Upper lobe of left lung (tissue), 4 donors: ENCODE measurements around the gene MCF2L.

Experiments used
- EP300 ChIP-seq, 4 donors: sonication (generic); formaldehyde crosslinking; IDR thresholded peaks; one replicate each; pipeline ENCODE4 v1.5.1; 2017; ENCODE audit warnings: antibody characterized with exemption in 4 of 4, control low read depth in 2 of 4
- POLR2A ChIP-seq, 4 donors: fragments of 450-650 bp; IDR thresholded peaks; one replicate each; pipeline ENCODE4 v1.5.1; 2016 to 2017; ENCODE audit warnings: antibody characterized with exemption in 4 of 4, mild to moderate bottlenecking in 2 of 4
- POLR2AphosphoS5 ChIP-seq, 2 donors: sonication (generic); formaldehyde crosslinking; IDR thresholded peaks; one replicate each; pipeline ENCODE4 v1.5.1; 2017; ENCODE audit warnings: antibody characterized with exemption in 2 of 2
- TF ChIP-seq, protein P1 (sequence below), 6 experiments: fragments of 450-650 bp in 4 of 6; fragments of 200-600 bp in 2 of 6; sonication (generic) in 2 of 6; IDR thresholded peaks; one replicate each; pipeline ENCODE4 v1.5.1; 2016 to 2019; ENCODE audit warnings: antibody characterized with exemption in 6 of 6

DNA sequence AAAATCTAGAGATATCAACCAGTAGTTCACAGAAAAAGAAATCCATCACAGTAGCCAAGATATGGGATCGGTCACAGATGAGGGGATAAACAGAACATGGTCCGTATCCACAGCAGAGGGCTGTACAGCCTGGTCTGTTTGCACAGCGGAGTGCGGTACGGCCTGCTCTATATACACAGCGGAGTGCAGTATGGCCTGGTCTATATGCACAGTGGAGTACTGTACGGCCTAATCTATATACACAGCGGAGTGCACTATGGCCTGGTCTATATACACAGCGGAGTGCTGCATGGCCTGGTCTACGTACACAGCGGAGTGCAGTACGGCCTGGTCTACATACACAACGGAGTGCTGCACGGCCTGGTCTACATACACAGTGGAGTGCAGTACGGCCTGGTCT, 43.0 kb upstream of the MCF2L start:
- TF ChIP-seq, protein P1, sequence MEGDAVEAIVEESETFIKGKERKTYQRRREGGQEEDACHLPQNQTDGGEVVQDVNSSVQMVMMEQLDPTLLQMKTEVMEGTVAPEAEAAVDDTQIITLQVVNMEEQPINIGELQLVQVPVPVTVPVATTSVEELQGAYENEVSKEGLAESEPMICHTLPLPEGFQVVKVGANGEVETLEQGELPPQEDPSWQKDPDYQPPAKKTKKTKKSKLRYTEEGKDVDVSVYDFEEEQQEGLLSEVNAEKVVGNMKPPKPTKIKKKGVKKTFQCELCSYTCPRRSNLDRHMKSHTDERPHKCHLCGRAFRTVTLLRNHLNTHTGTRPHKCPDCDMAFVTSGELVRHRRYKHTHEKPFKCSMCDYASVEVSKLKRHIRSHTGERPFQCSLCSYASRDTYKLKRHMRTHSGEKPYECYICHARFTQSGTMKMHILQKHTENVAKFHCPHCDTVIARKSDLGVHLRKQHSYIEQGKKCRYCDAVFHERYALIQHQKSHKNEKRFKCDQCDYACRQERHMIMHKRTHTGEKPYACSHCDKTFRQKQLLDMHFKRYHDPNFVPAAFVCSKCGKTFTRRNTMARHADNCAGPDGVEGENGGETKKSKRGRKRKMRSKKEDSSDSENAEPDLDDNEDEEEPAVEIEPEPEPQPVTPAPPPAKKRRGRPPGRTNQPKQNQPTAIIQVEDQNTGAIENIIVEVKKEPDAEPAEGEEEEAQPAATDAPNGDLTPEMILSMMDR (IDR thresholded peaks at IDR 0.05): no peak
- no peak for TF ChIP-seq POLR2A (IDR thresholded peaks at IDR 0.05)
- no peak for TF ChIP-seq EP300 (IDR thresholded peaks at IDR 0.05)
- no peak for TF ChIP-seq POLR2AphosphoS5 (IDR thresholded peaks at IDR 0.05)
